Naive thymus-derived CD4-positive, alpha-beta T cell (primary cell): Measurements from ENCODE around the gene ATRAID. TPM values are rescaled to one million over a fixed set of nuclear protein-coding genes. Genes with fewer than 3 reads are reported as not detected.

Source experiments
- ATAC-seq: fragments of 150-1000 bp; cut with Tn5 transposase; 2 replicates; pipeline ENCODE4 v1.10.0; 2021; ENCODE audit warnings: mild to moderate bottlenecking, moderate library complexity
- CTCF ChIA-PET: fragments of 350-600 bp; sonication (Branson Sonifier 250); formaldehyde crosslinking; loops from one replicate; lab custom pipeline; 2021; ENCODE audit warnings: antibody characterized with exemption; lab: Charles Lee
- POLR2A ChIA-PET: fragments of 350-600 bp; sonication (Branson Sonifier 250); formaldehyde crosslinking; loops from one replicate; lab custom pipeline; 2021; ENCODE audit warnings: antibody characterized with exemption, inconsistent platforms; lab: Charles Lee
- DNase-seq, 9 donors: peaks; one replicate each; pipeline versions ENCODE4 v3.0.0 to v3.0.0-alpha.2; 2020 to 2022; ENCODE audit warnings: mixed read lengths in 1 of 9
- H3K27ac ChIP-seq: one replicate; pipeline ENCODE4 v1.7.0; 2013; ENCODE audit warnings: mild to moderate bottlenecking, low read depth, low read length, moderate library complexity
- H3K27me3 ChIP-seq, 2 donors: one replicate each; pipeline ENCODE4 v1.7.0; 2013; ENCODE audit warnings: low read length in 2 of 2, mild to moderate bottlenecking in 2 of 2, moderate library complexity in 2 of 2; ENCODE audit not compliant: control insufficient read depth in 2 of 2, insufficient read depth in 2 of 2
- H3K36me3 ChIP-seq, 3 experiments: 1 replicate in 2 of 3; 2 replicates in 1 of 3; pipeline ENCODE4 v1.7.0; 2013; ENCODE audit warnings: low read length in 3 of 3, mild to moderate bottlenecking in 3 of 3, moderate library complexity in 1 of 3; ENCODE audit not compliant: insufficient read depth in 3 of 3, control insufficient read depth in 2 of 3
- H3K4me1 ChIP-seq, 2 donors: one replicate each; pipeline ENCODE4 v1.7.0; 2013; ENCODE audit warnings: low read length in 2 of 2, mild to moderate bottlenecking in 2 of 2, moderate library complexity in 1 of 2; ENCODE audit not compliant: control insufficient read depth in 2 of 2, insufficient read depth in 2 of 2
- H3K4me3 ChIP-seq: 2 replicates; pipeline ENCODE4 v1.7.0; 2013; ENCODE audit warnings: mild to moderate bottlenecking, low read length
- H3K9me3 ChIP-seq, 3 experiments: 1 replicate in 2 of 3; 2 replicates in 1 of 3; pipeline ENCODE4 v1.7.0; 2013; ENCODE audit warnings: low read length in 3 of 3; ENCODE audit not compliant: control insufficient read depth in 2 of 3
- H3K27ac Mint-ChIP-seq, 9 donors: one replicate each; pipeline ENCODE4 v1.8.0; 2020 to 2022; ENCODE audit warnings: mixed read lengths in 9 of 9, mild to moderate bottlenecking in 8 of 9, moderate library complexity in 5 of 9, inconsistent platforms in 2 of 9
- H3K27me3 Mint-ChIP-seq, 5 donors: one replicate each; pipeline ENCODE4 v1.8.0; 2021 to 2022; ENCODE audit warnings: mixed read lengths in 5 of 5, mild to moderate bottlenecking in 1 of 5
- H3K36me3 Mint-ChIP-seq, 5 donors: one replicate each; pipeline ENCODE4 v1.8.0; 2020 to 2022; ENCODE audit warnings: mixed read lengths in 5 of 5, mild to moderate bottlenecking in 3 of 5, inconsistent platforms in 1 of 5
- H3K4me1 Mint-ChIP-seq, 7 donors: one replicate each; pipeline ENCODE4 v1.8.0; 2020 to 2022; ENCODE audit warnings: mixed read lengths in 7 of 7, mild to moderate bottlenecking in 3 of 7, inconsistent platforms in 1 of 7
- H3K4me3 Mint-ChIP-seq, 10 donors: one replicate each; pipeline ENCODE4 v1.8.0; 2020 to 2022; ENCODE audit warnings: mild to moderate bottlenecking in 10 of 10, mixed read lengths in 10 of 10, moderate library complexity in 6 of 10, inconsistent platforms in 2 of 10
- H3K9me3 Mint-ChIP-seq, 11 donors: one replicate each; pipeline ENCODE4 v1.8.0; 2020 to 2022; ENCODE audit warnings: mixed read lengths in 11 of 11, mild to moderate bottlenecking in 4 of 11, inconsistent platforms in 1 of 11, moderate library complexity in 1 of 11
- intact Hi-C, 2 donors: fragments of 100-400 bp; cut with micrococcal nuclease; formaldehyde crosslinking; loops; one replicate each; pipeline ENCODE4 v1.15.1; 2023
- polyA plus RNA-seq, 2 donors: library from polyadenylated mRNA; unstranded; fragments of 300-500 nt; fragmentation: Illumina TruSeq; gene quantifications; one replicate each; pipeline ENCODE4 v1.2.3, GENCODE V29; 2021
- total RNA-seq, 6 experiments: library from RNA in 5 of 6; stranded (reverse) in 5 of 6; gene quantifications; 1 replicate in 5 of 6; 2 replicates in 1 of 6; pipeline ENCODE4 v1.2.3 and lab custom pipeline; 2021 to 2026

Gene ATRAID
- total and polyA plus RNA-seq, 7 experiments from 2014 or later = 71.0 to 391 (median 102) TPM

DNA sequence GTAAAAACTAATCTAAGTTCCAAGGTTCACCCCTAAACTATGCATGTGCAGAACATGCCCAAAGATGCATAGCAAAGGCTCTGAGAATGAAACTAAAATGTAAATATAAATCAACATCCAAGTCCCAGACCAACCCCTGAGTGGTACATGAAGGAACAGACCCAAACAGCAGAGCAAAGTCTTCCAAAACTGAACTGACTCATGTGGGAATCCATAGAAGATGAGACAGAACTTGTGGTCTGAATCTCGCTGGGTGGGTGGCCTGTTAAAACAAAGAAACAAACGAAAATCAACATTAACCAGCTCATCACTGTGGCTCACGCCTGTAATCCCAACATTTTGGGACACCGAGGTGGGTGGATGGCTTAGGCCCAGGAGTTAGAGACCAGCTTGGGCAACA is 29.5 kb upstream of the ATRAID start:
- peaks cover 0 to 3% (median 0%) of the 10 kb centered on the region in 7 donors for H3K4me1 Mint-ChIP-seq
- H3K4me3 Mint-ChIP-seq = no peak overlapping the region
- Histone ChIP-seq H3K27me3 (no peaks in the 10 kb centered on the region), H3K4me1 (no peaks in the 10 kb centered on the region), H3K4me3 (no peak overlapping the region), H3K36me3 (no peaks in the 10 kb centered on the region), H3K9me3 (no peaks in the 10 kb centered on the region), H3K27ac (no peak overlapping the region)
- ChIA-PET CTCF (interaction anchor here (0.7 kb wide), 1 partner anchor 163 kb away, joined by 3 read pairs; no protein-coding TSS in a partner anchor), POLR2A (interaction anchor here (0.7 kb wide), 1 partner anchor 30 kb away, joined by 3 read pairs; the partner anchor contains the start of genes ATRAID and SLC5A6)
- intact Hi-C loops = no loop called here
- H3K27me3 Mint-ChIP-seq = peaks cover 21 to 54% (median 42%) of the 10 kb centered on the region in 5 donors
- H3K36me3 Mint-ChIP-seq = no peaks in the 10 kb centered on the region
- no peaks in the 10 kb centered on the region for H3K9me3 Mint-ChIP-seq
- no peak for ATAC-seq
- H3K27ac Mint-ChIP-seq = no peak overlapping the region
- no peak for DNase-seq

DNA sequence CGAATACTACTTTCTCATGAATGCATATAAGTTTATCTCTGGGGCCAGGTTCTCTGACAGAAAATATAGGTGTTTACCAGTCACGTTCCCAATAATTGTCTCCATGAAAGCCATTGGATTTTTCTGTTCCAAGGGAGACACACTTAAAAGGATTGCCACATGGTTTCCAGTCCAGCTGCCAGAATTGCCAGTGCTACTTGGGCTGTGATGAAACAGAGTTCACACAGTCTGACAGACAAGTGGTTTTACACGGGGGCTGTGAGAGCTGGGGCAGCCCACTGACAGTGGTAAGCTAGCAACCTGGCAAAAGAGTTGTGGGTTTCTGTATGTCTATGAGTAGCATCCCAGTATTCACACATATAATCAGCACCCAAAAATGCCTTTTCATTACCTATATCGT is 27.7 kb upstream of the ATRAID start:
- H3K36me3 ChIP-seq = no peaks in the 10 kb centered on the region
- DNase-seq = no peak
- Mint-ChIP-seq H3K27ac (no peak overlapping the region), H3K4me1 (peaks cover 0 to 3% (median 0%) of the 10 kb centered on the region in 7 donors), H3K27me3 (peaks cover 13 to 48% (median 34%) of the 10 kb centered on the region in 5 donors), H3K4me3 (no peak overlapping the region), H3K9me3 (no peaks in the 10 kb centered on the region), H3K36me3 (no peaks in the 10 kb centered on the region)
- no peaks in the 10 kb centered on the region for H3K4me1 ChIP-seq
- H3K4me3 ChIP-seq = no peak overlapping the region
- H3K9me3 ChIP-seq = no peaks in the 10 kb centered on the region
- no peak overlapping the region for H3K27ac ChIP-seq
- no peak for ATAC-seq
- POLR2A ChIA-PET = interaction anchor here (0.6 kb wide), 1 partner anchor 24 kb away, joined by 4 read pairs; no protein-coding TSS in a partner anchor
- CTCF ChIA-PET = no interaction called here
- intact Hi-C loops = no loop called here
- no peaks in the 10 kb centered on the region for H3K27me3 ChIP-seq

DNA sequence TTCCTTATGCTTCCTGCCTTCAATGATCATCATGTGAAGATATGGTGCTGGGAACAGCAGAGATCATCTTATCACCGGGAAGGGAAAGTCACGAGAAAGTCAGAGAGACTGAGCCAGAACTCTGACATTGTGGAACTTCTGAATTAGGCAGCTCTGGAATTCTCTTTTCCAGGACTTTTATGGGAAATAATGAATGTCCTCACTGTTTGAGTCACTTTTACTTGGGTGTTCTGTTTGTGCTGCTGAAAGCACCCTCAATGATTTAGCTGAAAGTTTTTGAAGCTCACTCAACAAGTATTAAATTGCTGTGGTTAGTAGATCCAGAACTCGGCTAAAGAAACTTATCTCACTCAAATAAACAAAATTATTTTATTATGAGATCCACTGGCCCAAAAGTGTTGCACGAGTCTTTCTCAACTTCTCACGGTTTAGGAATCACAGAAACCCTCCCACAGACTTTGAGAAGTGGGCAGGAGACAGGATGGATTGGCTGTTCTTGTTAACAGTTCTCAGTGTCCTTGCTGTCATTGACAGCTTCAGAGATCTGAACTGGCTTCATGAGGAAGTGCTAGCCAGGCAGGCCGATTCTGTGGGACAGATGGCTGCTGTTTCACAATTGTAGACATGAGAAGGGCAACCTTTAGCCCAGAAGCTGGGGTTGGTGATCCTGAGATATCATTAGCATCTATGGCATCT is 26.4 kb upstream of the ATRAID start:
- H3K4me3 ChIP-seq = no peak overlapping the region
- DNase-seq (no peak), ATAC-seq (no peak)
- ChIA-PET POLR2A (no interaction called here), CTCF (no interaction called here)
- intact Hi-C loops = no loop called here
- no peaks in the 10 kb centered on the region for H3K4me1 ChIP-seq
- no peaks in the 10 kb centered on the region for H3K27me3 ChIP-seq
- H3K27ac ChIP-seq = no peak overlapping the region
- peaks cover 0 to 2% (median 0%) of the 10 kb centered on the region in 7 donors for H3K4me1 Mint-ChIP-seq
- peaks cover 4 to 38% (median 25%) of the 10 kb centered on the region in 5 donors for H3K27me3 Mint-ChIP-seq
- H3K36me3 Mint-ChIP-seq = no peaks in the 10 kb centered on the region
- no peaks in the 10 kb centered on the region for H3K9me3 ChIP-seq
- H3K27ac Mint-ChIP-seq = no peak overlapping the region
- no peaks in the 10 kb centered on the region for H3K36me3 ChIP-seq
- H3K9me3 Mint-ChIP-seq = no peaks in the 10 kb centered on the region
- H3K4me3 Mint-ChIP-seq = no peak overlapping the region

DNA sequence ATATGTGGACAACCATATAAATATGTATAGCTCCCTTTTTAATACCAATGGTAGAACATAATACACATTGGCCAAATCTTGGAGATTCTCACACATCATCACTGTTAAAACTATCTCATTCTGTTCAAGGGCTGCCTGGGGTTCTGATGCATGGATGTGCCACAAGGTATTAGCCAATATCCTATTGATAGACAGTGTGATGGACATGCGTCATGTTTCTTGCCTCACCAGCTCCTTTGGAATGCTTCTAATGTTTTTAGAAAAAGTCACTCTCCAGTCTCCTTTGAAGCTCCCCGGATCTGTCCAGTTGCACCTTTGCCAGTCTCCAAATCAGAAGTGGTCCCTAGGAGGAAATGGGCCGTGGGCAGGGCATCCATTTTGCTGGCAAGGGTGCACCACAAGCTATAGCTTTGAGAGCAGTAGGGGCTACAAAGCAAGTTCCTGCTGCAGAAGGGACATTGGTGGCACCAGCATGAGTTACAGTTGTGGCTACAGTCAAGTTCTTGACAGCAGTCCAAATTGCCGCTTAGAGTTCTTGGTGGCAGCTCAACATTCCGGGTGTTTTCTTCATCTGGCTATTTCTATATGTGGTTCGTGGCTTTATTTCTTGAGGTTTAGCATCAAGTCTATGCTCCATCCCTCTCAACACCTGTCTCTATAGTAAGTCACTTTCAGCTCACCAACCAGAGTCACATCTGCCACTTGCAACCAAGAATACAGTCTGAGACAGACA is 25.1 kb upstream of the ATRAID start:
- Mint-ChIP-seq H3K9me3 (no peaks in the 10 kb centered on the region), H3K27me3 (peaks cover 4 to 28% (median 13%) of the 10 kb centered on the region in 5 donors), H3K4me1 (peaks cover 0 to 2% (median 0%) of the 10 kb centered on the region in 7 donors), H3K4me3 (no peak overlapping the region), H3K36me3 (no peaks in the 10 kb centered on the region), H3K27ac (no peak overlapping the region)
- ATAC-seq = no peak
- ChIA-PET CTCF (interaction anchor here (1.1 kb wide), 1 partner anchor 12 kb away, joined by 5 read pairs; no protein-coding TSS in a partner anchor), POLR2A (no interaction called here)
- no peaks in the 10 kb centered on the region for H3K9me3 ChIP-seq
- H3K36me3 ChIP-seq = no peaks in the 10 kb centered on the region
- no peaks in the 10 kb centered on the region for H3K27me3 ChIP-seq
- H3K4me1 ChIP-seq = no peaks in the 10 kb centered on the region
- H3K4me3 ChIP-seq = no peak overlapping the region
- no peak for DNase-seq
- intact Hi-C loops = no loop called here
- no peak overlapping the region for H3K27ac ChIP-seq

DNA sequence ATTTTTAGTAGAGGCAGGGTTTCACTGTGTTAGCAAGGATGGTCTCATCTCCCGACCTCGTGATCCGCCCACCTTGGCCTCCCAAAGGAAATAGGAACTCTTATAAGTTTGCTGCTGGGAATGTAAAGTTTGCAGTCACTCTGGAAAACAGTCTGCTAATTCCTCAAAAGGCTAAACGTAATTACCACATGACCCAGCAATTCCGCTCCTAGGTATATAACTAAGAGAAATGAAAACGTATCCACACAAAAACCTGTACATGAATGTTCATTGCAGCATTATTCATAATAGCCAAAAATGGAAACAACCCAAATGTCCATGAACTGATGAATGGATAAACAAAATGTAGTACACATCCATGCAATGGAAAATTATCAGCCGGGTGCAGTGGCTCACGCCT is 21.9 kb upstream of the ATRAID start:
- DNase-seq = no peak
- Histone ChIP-seq H3K36me3 (no peaks in the 10 kb centered on the region), H3K9me3 (no peaks in the 10 kb centered on the region), H3K4me1 (no peaks in the 10 kb centered on the region), H3K27me3 (no peaks in the 10 kb centered on the region), H3K4me3 (no peak overlapping the region), H3K27ac (no peak overlapping the region)
- Mint-ChIP-seq H3K27ac (no peak overlapping the region), H3K4me1 (peaks cover 0 to 2% (median 0%) of the 10 kb centered on the region in 7 donors), H3K9me3 (no peaks in the 10 kb centered on the region), H3K27me3 (peaks cover 0 to 23% (median 8%) of the 10 kb centered on the region in 5 donors), H3K4me3 (no peak overlapping the region), H3K36me3 (no peaks in the 10 kb centered on the region)
- ChIA-PET CTCF (interaction anchor here (0.6 kb wide), 1 partner anchor 230 kb away, joined by 3 read pairs; no protein-coding TSS in a partner anchor), POLR2A (no interaction called here)
- intact Hi-C loops = no loop called here
- ATAC-seq = no peak

DNA sequence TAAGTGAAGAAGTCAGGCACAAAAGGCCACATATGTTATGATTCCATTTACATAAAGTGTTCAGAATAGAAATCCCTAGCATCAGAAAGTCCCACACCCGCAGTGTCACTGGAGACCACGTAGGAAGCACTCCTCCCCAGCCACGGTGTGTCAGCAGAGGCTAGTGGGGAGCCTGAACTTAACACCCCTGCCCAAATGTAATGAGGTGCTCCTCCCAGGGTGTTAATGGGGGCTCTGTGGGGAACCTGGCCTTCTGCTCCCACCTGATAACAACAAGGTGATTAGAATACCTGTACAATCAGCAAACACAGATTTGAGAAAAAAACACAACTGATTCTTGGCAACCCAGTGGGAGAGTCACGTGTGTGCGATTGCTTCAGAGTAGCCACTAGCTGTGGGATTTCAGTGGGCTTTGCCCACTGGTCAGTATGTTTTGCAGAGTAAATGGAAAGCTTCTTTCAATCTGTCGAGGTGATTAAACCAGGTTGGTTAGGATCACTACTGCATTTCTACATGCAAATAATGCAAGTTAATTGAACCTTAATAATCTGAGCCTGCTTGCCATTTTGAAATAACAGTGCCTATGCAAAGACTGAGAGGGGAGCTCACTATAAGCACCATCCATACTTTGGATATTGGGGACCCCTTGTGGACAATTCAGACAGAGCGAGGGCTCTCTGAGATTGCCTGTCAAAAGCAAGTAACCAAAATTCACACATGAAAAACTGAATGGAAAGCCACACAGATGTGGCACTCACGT is 20.6 kb upstream of the ATRAID start:
- POLR2A ChIA-PET = no interaction called here

More for the DNA sequence above, 20.6 kb upstream of the ATRAID start:
- H3K4me1 ChIP-seq = no peaks in the 10 kb centered on the region
- H3K27me3 ChIP-seq = no peaks in the 10 kb centered on the region
- H3K36me3 ChIP-seq = no peaks in the 10 kb centered on the region
- CTCF ChIA-PET = interaction anchor here (0.5 to 1.7 kb wide), 6 partner anchors 25 to 232 kb away, joined by 3 to 14 read pairs (median 4); no protein-coding TSS in a partner anchor
- Mint-ChIP-seq H3K27me3 (peaks cover 0 to 15% (median 4%) of the 10 kb centered on the region in 5 donors), H3K27ac (no peak overlapping the region), H3K4me3 (no peak overlapping the region), H3K36me3 (no peaks in the 10 kb centered on the region), H3K9me3 (no peaks in the 10 kb centered on the region), H3K4me1 (peaks cover 0 to 2% (median 0%) of the 10 kb centered on the region in 7 donors)
- H3K4me3 ChIP-seq = no peak overlapping the region
- intact Hi-C loops = loop anchor here (1.0 kb wide), 3 partner anchors 93 to 230 kb away; partner anchors contain the start of gene KHK (in 1 of the 2)
- DNase-seq (peak in 7 of 9 donors; percentile 28 to 60 (median 51)), ATAC-seq (peak; percentile 85)
- H3K27ac ChIP-seq = no peak overlapping the region
- H3K9me3 ChIP-seq = no peaks in the 10 kb centered on the region
